OCI-LY1 (cell line): ENCODE measurements around the gene NID2.

Experiments
- H2AFZ ChIP-seq: fragments of 200-600 bp; sonication (generic), shearing (Covaris generic); 2 replicates; pipeline ENCODE4 v1.6.0; 2014; ENCODE audit warnings: antibody characterized with exemption, mild to moderate bottlenecking, low read length
- H3F3A ChIP-seq: fragments of 200-600 bp; sonication (generic), shearing (Covaris generic); 2 replicates; pipeline ENCODE4 v1.6.0; 2014; ENCODE audit warnings: mild to moderate bottlenecking, antibody characterized with exemption, low read length, moderate library complexity; ENCODE audit not compliant: insufficient read depth
- H3K27ac ChIP-seq: fragments of 200-600 bp; sonication (generic); 2 replicates; pipeline ENCODE4 v1.5.1; 2014; ENCODE audit warnings: low read length, mixed run types, mild to moderate bottlenecking, low read depth; ENCODE audit not compliant: poor library complexity, severe bottlenecking
- H3K27me3 ChIP-seq: fragments of 200-600 bp; sonication (generic); 2 replicates; pipeline ENCODE4 v1.6.0; 2014; ENCODE audit warnings: antibody characterized with exemption, mild to moderate bottlenecking, low read length, moderate library complexity; ENCODE audit not compliant: insufficient read depth
- H3K36me3 ChIP-seq: fragments of 200-600 bp; sonication (generic); 2 replicates; pipeline ENCODE4 v1.6.1; 2014; ENCODE audit warnings: mild to moderate bottlenecking, antibody characterized with exemption, low read length, moderate library complexity, mixed read lengths; ENCODE audit not compliant: insufficient read depth
- H3K4me1 ChIP-seq: fragments of 200-600 bp; sonication (generic); 2 replicates; pipeline ENCODE4 v1.5.1; 2014; ENCODE audit warnings: mild to moderate bottlenecking, low read length, moderate library complexity; ENCODE audit not compliant: insufficient read depth, severe bottlenecking
- H3K4me2 ChIP-seq: fragments of 200-600 bp; sonication (generic), shearing (Covaris generic); 2 replicates; pipeline ENCODE4 v1.6.1; 2014; ENCODE audit warnings: low read length
- H3K4me3 ChIP-seq: fragments of 200-600 bp; sonication (generic); 2 replicates; pipeline ENCODE4 v1.5.1; 2014; ENCODE audit warnings: low read length, low read depth, mild to moderate bottlenecking, mixed read lengths; ENCODE audit not compliant: poor library complexity, severe bottlenecking
- H3K79me2 ChIP-seq: fragments of 200-600 bp; shearing (Covaris generic); 2 replicates; pipeline ENCODE4 v1.6.1; 2016; ENCODE audit warnings: mixed run types, low read length, mixed read lengths; ENCODE audit not compliant: insufficient read depth
- H3K9ac ChIP-seq: fragments of 200-600 bp; sonication (generic), shearing (Covaris generic); 2 replicates; pipeline ENCODE4 v1.6.1; 2014; ENCODE audit warnings: mild to moderate bottlenecking, low read length, mixed read lengths
- H3K9me2 ChIP-seq: fragments of 200-600 bp; sonication (generic), shearing (Covaris generic); 2 replicates; pipeline ENCODE4 v1.6.1; 2014; ENCODE audit warnings: low read depth, mild to moderate bottlenecking, low read length, mixed read lengths
- H3K9me3 ChIP-seq: fragments of 200-600 bp; shearing (Covaris generic); 2 replicates; pipeline ENCODE4 v1.6.1; 2014; ENCODE audit warnings: low read length, mixed read lengths
- H4K20me1 ChIP-seq: fragments of 200-600 bp; sonication (generic), shearing (Covaris generic); 2 replicates; pipeline ENCODE4 v1.6.0; 2016; ENCODE audit warnings: mild to moderate bottlenecking, low read length; ENCODE audit not compliant: insufficient read depth
- CTCF ChIP-seq: fragments of 200-600 bp; sonication (generic), shearing (Covaris generic); IDR thresholded peaks from 2 replicates; pipeline ENCODE4 v1.5.1; 2017; ENCODE audit warnings: mild to moderate bottlenecking, antibody characterized with exemption, low read length, moderate library complexity, mixed read lengths
- EZH2 ChIP-seq: fragments of 200-600 bp; sonication (generic), shearing (Covaris generic); IDR thresholded peaks from 2 replicates; pipeline ENCODE4 v1.8.0; 2017; ENCODE audit warnings: borderline replicate concordance, mixed run types, mild to moderate bottlenecking, antibody characterized with exemption, low read length, moderate library complexity, mixed read lengths

Gene NID2

GRCh38 chr14:52011523-52011922 lies 57.3 kb downstream of the NID2 start:
- H3F3A ChIP-seq, result no peaks in the 10 kb centered on the region
- no peak overlapping the region for H3K4me3 ChIP-seq
- no peaks in the 10 kb centered on the region for H3K9me2 ChIP-seq
- H3K27me3 ChIP-seq, result no peaks in the 10 kb centered on the region
- H3K79me2 ChIP-seq, result no peaks in the 10 kb centered on the region
- no peak overlapping the region for H3K4me2 ChIP-seq
- H3K27ac ChIP-seq, result no peak overlapping the region
- no peaks in the 10 kb centered on the region for H3K4me1 ChIP-seq
- H3K9ac ChIP-seq, result no peak overlapping the region
- no peak for TF ChIP-seq EZH2
- H3K9me3 ChIP-seq, result no peaks in the 10 kb centered on the region
- H2AFZ ChIP-seq, result no peak overlapping the region
- H4K20me1 ChIP-seq, result no peaks in the 10 kb centered on the region
- H3K36me3 ChIP-seq, result peaks cover 53% of the 10 kb centered on the region

GRCh38 chr14:52010173-52010693 lies 58.6 kb downstream of the NID2 start:
- Histone ChIP-seq H3K27me3 (no peaks in the 10 kb centered on the region), H3K4me3 (no peak overlapping the region), H3K9me3 (no peaks in the 10 kb centered on the region), H3K4me2 (no peak overlapping the region), H3K9ac (no peak overlapping the region), H3K9me2 (no peaks in the 10 kb centered on the region), H4K20me1 (no peaks in the 10 kb centered on the region), H3K4me1 (no peaks in the 10 kb centered on the region), H3K27ac (no peak overlapping the region), H2AFZ (no peak overlapping the region), H3F3A (no peaks in the 10 kb centered on the region), H3K79me2 (no peaks in the 10 kb centered on the region), H3K36me3 (peaks cover 66% of the 10 kb centered on the region)
- no peak for TF ChIP-seq CTCF
- no peak for TF ChIP-seq EZH2

- H3K27ac ChIP-seq, result no peak overlapping the region
- peaks cover 87% of the 10 kb centered on the region for H3K36me3 ChIP-seq
- H3K27me3 ChIP-seq, result no peaks in the 10 kb centered on the region
- H3K4me3 ChIP-seq, result no peak overlapping the region
- H2AFZ ChIP-seq, result no peak overlapping the region
- H4K20me1 ChIP-seq, result no peaks in the 10 kb centered on the region
- no peaks in the 10 kb centered on the region for H3K79me2 ChIP-seq
- no peak overlapping the region for H3K9ac ChIP-seq
- H3F3A ChIP-seq, result no peaks in the 10 kb centered on the region
- no peaks in the 10 kb centered on the region for H3K9me3 ChIP-seq
- H3K4me1 ChIP-seq, result no peaks in the 10 kb centered on the region
- TF ChIP-seq EZH2, result no peak
- TF ChIP-seq CTCF, result no peak
- no peak overlapping the region for H3K4me2 ChIP-seq
- no peaks in the 10 kb centered on the region for H3K9me2 ChIP-seq
These were observed 60.7 kb downstream of the NID2 start for GRCh38 chr14:52008136-52008535.

- Histone ChIP-seq H3K4me1 (no peaks in the 10 kb centered on the region), H3K9ac (no peak overlapping the region), H4K20me1 (no peaks in the 10 kb centered on the region), H3F3A (no peaks in the 10 kb centered on the region), H3K4me3 (no peak overlapping the region), H3K36me3 (peaks cover 92% of the 10 kb centered on the region), H3K79me2 (no peaks in the 10 kb centered on the region), H3K27ac (no peak overlapping the region), H2AFZ (no peak overlapping the region), H3K4me2 (no peak overlapping the region), H3K9me2 (no peaks in the 10 kb centered on the region), H3K9me3 (no peaks in the 10 kb centered on the region), H3K27me3 (no peaks in the 10 kb centered on the region)
- no peak for TF ChIP-seq EZH2
- no peak for TF ChIP-seq CTCF
These were observed 61.2 kb downstream of the NID2 start for GRCh38 chr14:52007637-52008036.
